Measurements from ENCODE around the gene BICDL2.

BICDL2 gene

GRCh38 chr16:3047387-3047720 is 10.6 kb upstream of the BICDL2 start:
- no peak for DNase-seq (ENCODE audit: low read depth, low spot score)

DNA sequence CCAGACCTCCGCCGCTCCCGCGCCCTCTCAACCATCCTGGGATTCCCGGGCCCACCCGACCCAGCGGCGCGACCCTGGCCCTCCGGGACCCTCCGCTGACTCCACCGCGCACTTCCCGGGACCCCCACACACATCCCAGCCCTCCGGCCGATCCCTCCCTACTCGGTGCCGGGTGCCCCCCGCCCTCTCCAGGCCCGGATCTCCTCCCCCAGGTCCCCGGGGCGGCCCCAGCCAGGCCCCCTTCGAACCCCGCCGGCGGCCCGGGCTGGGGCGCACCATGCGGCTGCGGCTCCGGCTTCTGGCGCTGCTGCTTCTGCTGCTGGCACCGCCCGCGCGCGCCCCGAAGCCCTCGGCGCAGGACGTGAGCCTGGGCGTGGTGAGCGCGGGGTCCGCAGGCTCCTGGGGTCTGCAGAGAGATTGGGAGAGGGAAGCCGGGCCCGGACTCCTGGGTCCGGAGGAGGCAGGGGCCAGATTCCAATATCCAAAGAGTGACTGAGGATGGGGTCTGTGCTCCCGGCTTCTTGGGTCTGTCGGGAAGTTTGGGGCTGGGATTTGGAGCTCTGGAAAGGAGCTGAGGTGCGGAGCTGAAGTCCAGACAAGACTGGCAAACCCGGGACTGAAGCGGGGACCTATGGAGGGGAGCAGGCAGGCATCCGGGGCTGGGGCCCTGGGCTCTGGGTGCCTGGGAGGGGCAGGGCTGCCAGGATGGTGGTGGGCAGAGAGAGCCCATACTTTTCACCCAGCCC is 10.1 kb upstream of the BICDL2 start:
- DNase-seq (ENCODE audit: low read depth, low spot score): no peak

DNA sequence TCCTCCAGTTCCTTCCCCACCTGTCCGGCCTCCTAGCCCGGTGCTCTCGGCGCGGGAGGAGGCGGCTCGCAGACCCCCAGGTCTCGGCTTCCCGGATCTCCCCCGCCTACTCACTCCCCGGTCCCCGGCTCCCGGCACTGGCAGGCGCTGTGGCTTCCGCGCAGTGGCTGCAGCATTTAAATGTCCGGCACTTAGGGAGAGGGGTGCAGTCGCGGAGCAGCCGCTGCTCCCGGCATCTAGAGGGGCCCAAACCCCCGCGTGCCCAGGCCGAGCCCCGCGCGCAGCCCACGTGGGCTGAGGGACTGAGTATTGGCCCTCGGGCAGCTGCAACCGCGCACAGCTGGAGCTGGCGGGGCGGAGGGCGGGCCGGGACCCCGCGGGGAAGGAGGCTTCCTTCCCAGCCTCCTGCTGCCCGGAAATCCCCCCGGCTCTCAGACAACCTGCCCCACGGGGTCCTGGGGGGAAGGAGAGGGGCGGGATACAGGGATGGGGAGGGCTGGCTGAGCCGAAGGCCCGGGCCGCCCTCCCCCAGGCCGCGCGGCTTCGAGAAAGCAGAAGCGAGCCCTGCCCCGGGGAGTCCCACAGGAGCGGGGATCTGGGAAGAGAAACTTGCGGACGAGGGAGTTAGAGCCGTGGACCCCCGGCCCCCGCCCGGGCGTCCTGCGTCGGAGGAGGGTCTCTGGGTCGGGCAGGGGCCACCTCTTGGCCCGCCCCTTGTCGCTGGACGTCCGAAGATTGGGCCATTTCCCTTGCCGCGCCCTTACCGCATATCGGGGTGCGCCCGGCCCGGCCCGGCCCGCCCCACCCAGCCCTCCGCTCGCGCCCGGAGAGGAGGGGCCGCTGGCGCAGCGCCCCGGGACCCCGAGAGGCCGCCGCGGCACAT is 9.3 kb upstream of the BICDL2 start, which contains the start of gene MMP25:
TSS of gene MMP25 (plus strand) at position 804 of the 883 bp plus-strand sequence. CDS start 357 bp downstream, outside the sequence.
- no peak for DNase-seq (ENCODE audit: low read depth, low spot score)

DNA sequence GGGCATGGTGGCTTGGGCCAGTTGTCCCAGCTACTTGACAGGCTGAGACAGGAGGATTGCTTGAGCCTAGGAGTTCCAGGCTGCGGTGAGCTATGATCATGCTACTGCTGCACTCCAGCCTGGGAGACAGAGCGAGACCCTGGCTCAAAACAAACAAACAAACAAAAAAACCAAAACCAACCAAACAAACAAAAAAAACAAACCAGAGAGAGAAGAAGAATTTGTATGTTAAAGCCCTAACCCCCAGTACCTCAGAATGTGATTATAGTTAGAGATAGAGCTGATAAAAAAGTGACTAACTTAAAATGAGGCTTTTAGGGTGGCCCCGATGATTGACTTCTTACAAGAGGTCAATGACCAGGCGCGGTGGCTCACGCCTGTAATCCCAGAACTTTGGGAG is 8.0 kb upstream of the BICDL2 start:
- DNase-seq (ENCODE audit: low read depth, low spot score): no peak

- DNase-seq (ENCODE audit: low read depth, low spot score): no peak
Observed at GRCh38 chr16:3042376-3042775, 5.6 kb upstream of the BICDL2 start.

DNA sequence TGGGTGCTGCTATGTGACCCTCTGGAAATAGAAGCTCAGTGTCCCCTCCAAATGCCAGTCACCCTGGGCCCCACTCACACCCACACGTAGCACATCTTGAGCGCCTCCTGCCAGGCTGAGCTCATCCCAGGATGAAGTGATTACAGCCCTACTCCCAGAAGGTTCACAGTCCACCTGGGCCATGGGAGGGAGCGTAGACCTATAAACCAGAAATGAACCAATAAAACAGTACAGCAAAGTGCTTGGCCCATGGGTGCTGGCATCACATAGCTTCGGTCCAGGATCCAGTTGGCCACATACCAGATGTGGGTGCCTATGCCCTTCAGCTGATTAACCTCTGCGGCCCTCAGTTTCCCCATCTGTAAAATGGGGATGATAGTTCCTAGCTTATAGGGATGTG is 2.2 kb upstream of the BICDL2 start:
- no peak for DNase-seq (ENCODE audit: low read depth, low spot score)

DNA sequence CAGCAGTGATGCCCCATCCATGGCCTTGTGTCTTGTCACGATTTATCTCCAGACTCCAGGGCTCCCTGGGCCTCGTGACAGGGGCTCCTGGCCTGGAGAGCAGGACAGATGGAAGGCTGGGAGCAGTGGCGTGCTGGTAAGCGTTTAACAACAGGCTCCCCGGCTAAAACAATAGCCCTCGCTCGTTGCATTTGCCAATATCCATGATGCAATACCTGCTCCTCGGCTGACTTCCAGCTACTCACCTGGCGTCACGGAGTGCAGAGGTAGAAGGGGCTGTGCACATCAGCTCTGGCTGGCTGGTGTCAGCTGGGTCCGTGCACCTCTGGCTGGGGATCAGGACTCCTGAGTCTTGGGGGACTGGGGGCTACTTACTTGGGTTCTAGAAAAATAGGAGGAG is 1.5 kb upstream of the BICDL2 start:
- DNase-seq (ENCODE audit: low read depth, low spot score): no peak

- DNase-seq (ENCODE audit: low read depth, low spot score): no peak
Observed at GRCh38 chr16:3035972-3036725, 595 bp downstream of the BICDL2 start.

- DNase-seq (ENCODE audit: low read depth, low spot score): no peak
Observed at GRCh38 chr16:3035289-3035971, 1.3 kb downstream of the BICDL2 start.

GRCh38 chr16:3032624-3033023 is 4.1 kb downstream of the BICDL2 start:
- no peak for DNase-seq (ENCODE audit: low read depth, low spot score)

GRCh38 chr16:3030222-3031212 is 6.2 kb downstream of the BICDL2 start:
- DNase-seq (ENCODE audit: low read depth, low spot score): no peak

DNA sequence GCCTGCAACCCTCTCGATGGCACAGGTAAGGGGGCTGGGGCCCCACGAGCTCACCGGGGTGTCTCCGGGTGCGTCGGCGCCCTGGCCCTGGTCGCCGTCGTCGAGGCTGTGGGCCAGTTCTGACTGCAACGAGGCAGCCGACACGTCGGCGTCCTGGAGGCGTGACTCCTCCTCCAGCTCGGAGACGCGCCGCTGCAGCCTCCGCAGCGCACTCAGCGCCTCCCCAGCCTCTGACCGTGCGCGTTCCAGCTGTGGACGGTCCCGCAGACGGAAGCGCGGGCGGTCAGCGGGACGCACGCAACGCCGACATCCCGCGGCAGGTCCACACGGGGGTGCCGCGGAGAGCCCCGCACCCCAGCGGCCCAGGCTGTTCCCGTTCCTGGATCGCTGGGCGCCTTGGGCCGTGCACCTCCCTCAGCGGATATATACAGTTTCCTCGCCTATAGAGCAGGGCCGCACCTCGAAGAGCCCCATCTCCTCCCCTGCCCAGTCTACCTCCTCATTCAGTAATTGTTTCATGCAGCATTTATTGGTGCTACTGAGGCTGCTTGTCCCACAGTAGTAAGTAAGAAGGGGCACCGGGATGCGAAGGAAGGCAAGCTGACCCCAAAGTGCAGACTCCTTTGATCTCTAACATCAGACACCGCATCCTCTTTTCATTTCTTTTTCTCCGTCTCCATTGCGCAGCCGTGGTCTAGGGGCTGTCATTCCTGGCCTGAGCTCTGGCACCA is 7.1 kb downstream of the BICDL2 start:
- DNase-seq (ENCODE audit: low read depth, low spot score): no peak

DNA sequence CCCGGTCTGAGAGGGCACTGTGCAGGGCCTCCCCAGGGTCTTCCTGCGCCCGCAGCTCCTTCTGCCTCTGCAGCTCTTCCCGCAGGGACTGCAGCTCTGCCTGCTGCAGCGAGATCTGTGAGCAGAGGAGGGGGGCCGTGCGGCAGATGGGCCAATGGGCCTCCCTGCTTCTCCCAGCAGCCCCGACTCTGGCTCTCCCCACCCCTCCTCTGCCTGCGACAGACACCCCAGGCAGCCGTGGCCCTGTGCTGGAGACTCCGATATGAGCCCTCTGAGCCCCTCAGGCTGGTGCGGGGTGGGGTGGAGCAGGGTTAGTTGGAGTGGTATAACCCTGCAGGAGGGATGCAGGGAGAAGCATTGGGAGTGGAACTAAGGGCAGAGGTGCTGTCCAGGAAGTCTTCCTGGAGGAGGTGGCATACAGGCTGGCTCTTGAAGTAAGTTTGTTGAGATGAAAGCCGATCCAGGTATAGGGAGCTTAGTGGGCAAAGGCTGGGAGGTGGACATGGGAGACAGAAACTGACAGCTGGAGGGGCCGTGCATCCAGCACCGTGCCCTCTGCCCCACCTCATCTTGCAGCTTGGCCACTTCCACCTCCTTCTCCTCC is 7.9 kb downstream of the BICDL2 start:
- no peak for DNase-seq (ENCODE audit: low read depth, low spot score)

GRCh38 chr16:3027983-3028715 is 8.6 kb downstream of the BICDL2 start:
- no peak for DNase-seq (ENCODE audit: low read depth, low spot score)

GRCh38 chr16:3027489-3027795 is 9.3 kb downstream of the BICDL2 start:
- no peak for DNase-seq (ENCODE audit: low read depth, low spot score)

DNA sequence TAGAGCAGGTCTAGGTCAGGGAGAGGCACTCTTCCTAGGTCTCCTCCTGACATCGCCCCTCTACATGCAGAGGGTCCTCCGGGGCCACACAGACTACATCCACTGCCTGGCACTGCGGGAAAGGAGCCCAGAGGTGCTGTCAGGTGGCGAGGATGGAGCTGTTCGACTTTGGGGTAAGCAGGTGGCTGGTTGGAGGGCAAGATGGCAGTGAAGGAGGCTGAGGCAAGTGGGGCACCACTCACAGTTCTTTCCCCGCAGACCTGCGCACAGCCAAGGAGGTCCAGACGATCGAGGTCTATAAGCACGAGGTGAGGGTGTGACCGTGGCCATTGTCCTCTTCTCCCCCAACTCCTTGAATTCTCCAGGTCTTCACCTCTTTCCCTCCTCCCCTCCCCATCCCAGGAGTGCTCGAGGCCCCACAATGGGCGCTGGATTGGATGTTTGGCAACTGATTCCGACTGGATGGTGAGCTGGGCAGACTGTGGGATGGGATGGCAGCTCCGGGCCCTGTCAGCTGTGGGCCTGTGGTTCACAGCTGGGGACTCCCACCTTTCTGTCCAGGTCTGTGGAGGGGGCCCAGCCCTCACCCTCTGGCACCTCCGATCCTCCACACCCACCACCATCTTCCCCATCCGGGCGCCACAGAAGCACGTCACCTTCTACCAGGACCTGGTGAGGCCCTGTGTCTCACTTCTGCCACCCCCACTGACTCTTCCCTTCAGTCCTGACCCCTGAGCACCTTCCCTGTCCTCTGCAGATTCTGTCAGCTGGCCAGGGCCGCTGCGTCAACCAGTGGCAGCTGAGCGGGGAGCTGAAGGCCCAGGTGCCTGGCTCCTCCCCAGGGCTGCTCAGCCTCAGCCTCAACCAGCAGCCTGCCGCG is 9.9 kb downstream of the BICDL2 start:
- DNase-seq (ENCODE audit: low read depth, low spot score): no peak

GRCh38 chr16:3026003-3026378 is 10.8 kb downstream of the BICDL2 start:
- DNase-seq (ENCODE audit: low read depth, low spot score): no peak

Data from smooth muscle cell of the brain vasculature (primary cell).